ENCODE measurements around the gene CCDC83. TPM values are rescaled to one million over a fixed set of nuclear protein-coding genes. Genes with fewer than 3 reads are reported as not detected.

Gene CCDC83
- not detected for total RNA-seq

DNA sequence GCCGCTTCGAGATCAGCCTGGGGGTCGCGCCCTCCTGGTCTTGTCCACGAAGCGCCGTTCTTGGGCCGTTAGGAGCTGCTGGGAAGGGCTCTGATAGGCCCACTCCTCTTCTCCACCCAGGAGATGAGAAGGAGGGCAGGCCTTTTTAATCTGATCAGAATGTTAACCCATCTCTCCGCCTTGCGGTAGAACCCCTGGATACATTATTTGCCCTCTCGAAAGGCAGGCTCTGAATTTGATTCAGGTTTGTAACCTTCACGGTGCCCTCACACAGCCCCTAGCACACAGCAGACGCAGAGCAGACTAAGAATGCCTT lies at the start of gene CCDC83:
CCDC83 (plus strand) TSS at position 43 of the 316 bp plus-strand sequence. CDS start 9,741 bp downstream, outside the sequence.
- peaks cover 7% of the 10 kb centered on the region for H3K9me3 Mint-ChIP-seq
- ChIA-PET POLR2A (interaction anchor here (0.7 to 2.5 kb wide), 28 partner anchors 10 to 447 kb away, joined by 3 to 20 read pairs (median 5); partner anchors contain the start of genes CCDC89, CREBZF, HIKESHI and PICALM), CTCF (interaction anchor here (0.7 to 2.7 kb wide), 67 partner anchors 10 to 951 kb away, joined by 3 to 25 read pairs (median 5); partner anchors contain the start of genes CREBZF, EED, HIKESHI and TMEM126A)
- peaks cover 11% of the 10 kb centered on the region for H3K36me3 Mint-ChIP-seq (ENCODE audit: low read depth)
- no peaks in the 10 kb centered on the region for H3K27me3 Mint-ChIP-seq
- H3K4me1 Mint-ChIP-seq, result peaks cover 15% of the 10 kb centered on the region
- peak within 1 kb of the TSS; percentile 86 for H3K4me3 Mint-ChIP-seq
- H3K27ac Mint-ChIP-seq, result peak within 1 kb of the TSS; percentile 89
- DNase-seq, result no peak

DNA sequence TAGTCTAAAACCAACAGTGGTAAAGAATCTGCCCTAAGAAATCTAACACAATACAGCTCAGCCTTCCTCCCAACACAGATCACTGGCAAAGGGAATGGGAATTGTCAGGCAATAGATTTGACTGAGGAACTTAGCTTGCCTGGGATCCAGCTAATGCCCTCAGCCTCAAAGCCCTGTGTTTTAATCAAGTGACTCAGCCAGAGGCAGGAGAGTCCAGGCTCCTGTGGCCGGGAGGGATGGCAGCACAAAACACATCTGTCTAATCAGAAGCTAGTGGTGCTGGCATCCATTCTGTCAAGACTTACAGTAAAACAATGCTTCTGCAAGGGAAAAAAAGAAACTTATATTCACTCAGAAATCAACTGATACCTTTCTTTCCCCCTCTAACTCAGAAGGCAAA lies 49.8 kb upstream of the CCDC83 start:
- CTCF ChIA-PET, result interaction anchor here (1.3 kb wide), 1 partner anchor 8 kb away, joined by 3 read pairs; no protein-coding TSS in a partner anchor
- Mint-ChIP-seq H3K27me3 (peaks cover 1% of the 10 kb centered on the region), H3K27ac (no peak overlapping the region)

DNA sequence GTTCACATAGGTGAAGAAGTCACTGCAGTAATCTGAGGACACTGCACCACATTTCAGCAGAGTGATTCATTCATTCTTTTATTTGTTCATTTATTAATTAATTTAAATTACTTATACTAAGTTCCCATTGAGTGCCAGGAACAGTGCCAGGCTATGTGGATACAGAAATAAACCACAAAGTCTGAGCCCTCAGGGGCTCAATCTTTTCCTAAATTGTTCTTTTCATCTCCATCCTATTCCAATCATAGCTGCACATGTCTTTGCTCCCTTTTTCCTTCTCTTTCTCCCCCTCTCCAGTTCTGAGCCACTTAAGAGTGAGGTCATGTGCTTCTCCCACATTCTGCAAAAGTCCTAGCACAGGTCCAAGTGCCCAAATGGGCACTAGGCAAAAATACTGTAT lies 49.2 kb upstream of the CCDC83 start:
- Mint-ChIP-seq H3K27ac (no peak overlapping the region), H3K4me1 (peaks cover 34% of the 10 kb centered on the region), H3K36me3 (ENCODE audit: low read depth) (peaks cover 24% of the 10 kb centered on the region), H3K4me3 (no peak overlapping the region), H3K27me3 (peaks cover 1% of the 10 kb centered on the region), H3K9me3 (peaks cover under 1% of the 10 kb centered on the region)
- POLR2A ChIA-PET, result no interaction called here
- no peak for DNase-seq
- CTCF ChIA-PET, result interaction anchor here (1.3 kb wide), 1 partner anchor 8 kb away, joined by 3 read pairs; no protein-coding TSS in a partner anchor

More for the DNA sequence above, 49.8 kb upstream of the CCDC83 start:
- POLR2A ChIA-PET, result no interaction called here
- H3K9me3 Mint-ChIP-seq, result peaks cover 5% of the 10 kb centered on the region
- peaks cover 39% of the 10 kb centered on the region for H3K4me1 Mint-ChIP-seq
- H3K36me3 Mint-ChIP-seq (ENCODE audit: low read depth), result peaks cover 30% of the 10 kb centered on the region
- H3K4me3 Mint-ChIP-seq, result no peak overlapping the region
- DNase-seq, result no peak

DNA sequence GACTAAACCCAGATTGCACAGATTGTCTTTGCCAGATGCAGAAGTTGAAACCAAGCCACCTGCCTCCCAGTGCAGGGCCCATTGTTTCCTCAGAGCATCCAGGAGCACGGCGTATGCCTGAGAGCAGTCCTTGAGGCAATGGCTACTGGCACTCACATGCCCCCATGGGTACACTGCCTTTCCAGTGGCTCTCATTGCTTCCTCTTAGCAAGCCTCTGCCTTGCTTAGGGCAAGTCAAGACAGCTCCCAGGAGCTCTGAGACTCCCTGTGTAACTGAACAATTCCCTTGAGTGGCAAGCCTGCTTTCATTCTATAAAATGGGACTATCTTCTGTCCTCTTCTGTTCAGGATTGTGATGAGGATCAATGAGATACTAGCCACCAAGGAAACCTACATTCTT lies 48.3 kb upstream of the CCDC83 start:
- peaks cover 33% of the 10 kb centered on the region for H3K4me1 Mint-ChIP-seq
- peaks cover 1% of the 10 kb centered on the region for H3K27me3 Mint-ChIP-seq
- H3K36me3 Mint-ChIP-seq (ENCODE audit: low read depth), result peaks cover 19% of the 10 kb centered on the region
- no peak for DNase-seq
- CTCF ChIA-PET, result no interaction called here
- no peak overlapping the region for H3K27ac Mint-ChIP-seq
- no peak overlapping the region for H3K4me3 Mint-ChIP-seq
- no peaks in the 10 kb centered on the region for H3K9me3 Mint-ChIP-seq
- POLR2A ChIA-PET, result no interaction called here

DNA sequence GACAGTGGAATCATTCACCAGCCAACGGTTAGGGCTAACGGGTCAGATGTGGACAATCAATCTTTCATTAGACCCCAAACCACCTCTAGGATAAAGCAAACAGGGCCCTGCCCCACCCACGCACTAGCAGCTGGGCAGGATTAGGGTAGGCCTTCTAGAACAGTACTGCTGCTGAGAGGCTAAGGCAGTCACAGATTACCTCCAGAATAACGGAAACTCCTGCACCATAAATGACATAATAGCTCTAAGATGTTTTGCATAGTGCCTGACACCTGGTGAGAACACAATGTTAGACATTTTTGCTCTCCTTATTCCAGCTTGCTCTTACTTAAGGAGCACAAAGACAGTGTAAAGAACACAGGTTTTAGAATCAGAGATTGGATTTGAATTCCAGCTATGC lies 46.0 kb upstream of the CCDC83 start:
- H3K27ac Mint-ChIP-seq, result no peak overlapping the region
- POLR2A ChIA-PET, result interaction anchor here (0.9 to 2.3 kb wide), 14 partner anchors 15 to 180 kb away, joined by 3 to 16 read pairs (median 6); partner anchors contain the start of genes CCDC83, CREBZF, TMEM126A and TMEM126B
- peaks cover 6% of the 10 kb centered on the region for H3K27me3 Mint-ChIP-seq
- peaks cover 41% of the 10 kb centered on the region for H3K4me1 Mint-ChIP-seq
- no peaks in the 10 kb centered on the region for H3K9me3 Mint-ChIP-seq
- peaks cover 13% of the 10 kb centered on the region for H3K36me3 Mint-ChIP-seq (ENCODE audit: low read depth)
- H3K4me3 Mint-ChIP-seq, result peak overlapping the region; percentile 86
- CTCF ChIA-PET, result interaction anchor here (0.8 to 3.6 kb wide), 9 partner anchors 17 to 116 kb away, joined by 3 to 11 read pairs (median 3); no protein-coding TSS in a partner anchor
- peak; percentile 18 for DNase-seq

DNA sequence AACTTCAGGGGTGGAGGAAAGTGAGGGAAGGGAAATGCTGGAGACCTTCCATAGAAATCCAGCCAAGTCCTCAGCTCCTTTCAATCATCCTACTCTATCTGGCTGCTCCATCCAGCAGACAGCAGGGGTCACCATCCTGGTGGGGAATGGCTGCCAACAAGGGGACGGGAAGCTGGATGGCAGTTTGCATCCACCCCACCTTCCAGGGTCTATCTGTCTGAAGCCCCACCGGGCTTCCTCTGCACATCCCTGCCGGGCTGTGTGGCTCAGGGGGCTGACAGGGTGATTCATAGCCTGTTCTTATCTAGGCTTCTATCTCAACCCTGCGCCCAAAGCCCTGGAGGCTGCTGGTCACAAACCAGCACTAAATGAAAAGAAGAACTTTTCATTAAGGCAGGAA lies 45.3 kb upstream of the CCDC83 start:
- H3K9me3 Mint-ChIP-seq, result no peaks in the 10 kb centered on the region
- CTCF ChIA-PET, result interaction anchor here (0.8 to 3.6 kb wide), 9 partner anchors 14 to 117 kb away, joined by 3 to 11 read pairs (median 3); no protein-coding TSS in a partner anchor
- H3K4me1 Mint-ChIP-seq, result peaks cover 42% of the 10 kb centered on the region
- H3K36me3 Mint-ChIP-seq (ENCODE audit: low read depth), result peaks cover 7% of the 10 kb centered on the region
- peak overlapping the region; percentile 47 for H3K27ac Mint-ChIP-seq
- POLR2A ChIA-PET, result interaction anchor here (0.7 to 2.3 kb wide), 16 partner anchors 11 to 181 kb away, joined by 3 to 16 read pairs (median 5); partner anchors contain the start of genes CCDC83, CREBZF, TMEM126A and TMEM126B
- peak overlapping the region; percentile 86 for H3K4me3 Mint-ChIP-seq
- H3K27me3 Mint-ChIP-seq, result peaks cover 6% of the 10 kb centered on the region
- peak; percentile 42 for DNase-seq

DNA sequence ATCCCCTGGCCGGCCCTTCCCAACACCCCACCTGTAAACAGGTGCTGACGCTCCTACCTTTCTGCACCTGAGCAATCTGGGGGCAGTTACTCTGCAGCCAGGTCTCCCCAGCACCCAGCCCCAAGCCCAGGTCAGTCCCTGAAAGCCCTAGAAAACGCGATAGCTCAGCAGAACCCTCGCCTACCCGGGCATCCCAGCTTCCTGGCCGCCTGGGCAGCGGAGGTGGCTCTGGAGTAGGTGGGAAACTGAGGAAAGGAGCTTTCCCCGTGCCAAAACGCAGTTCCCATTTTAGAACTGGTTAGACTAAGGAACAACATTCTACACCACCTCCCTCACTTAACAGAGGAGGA lies 44.7 kb upstream of the CCDC83 start:
- H3K4me3 Mint-ChIP-seq, result peak overlapping the region; percentile 86
- H3K27me3 Mint-ChIP-seq, result peaks cover 7% of the 10 kb centered on the region
- no peak for DNase-seq
- ChIA-PET CTCF (interaction anchor here (1.3 to 3.6 kb wide), 3 partner anchors 13 to 25 kb away, joined by 3 to 11 read pairs (median 6); no protein-coding TSS in a partner anchor), POLR2A (interaction anchor here (0.7 to 2.3 kb wide), 14 partner anchors 10 to 163 kb away, joined by 3 to 16 read pairs (median 6); partner anchors contain the start of genes CCDC83, CREBZF and TMEM126A)
- H3K9me3 Mint-ChIP-seq, result no peaks in the 10 kb centered on the region
- peak overlapping the region; percentile 41 for H3K27ac Mint-ChIP-seq
- H3K36me3 Mint-ChIP-seq (ENCODE audit: low read depth), result peaks cover 3% of the 10 kb centered on the region
- H3K4me1 Mint-ChIP-seq, result peaks cover 46% of the 10 kb centered on the region

DNA sequence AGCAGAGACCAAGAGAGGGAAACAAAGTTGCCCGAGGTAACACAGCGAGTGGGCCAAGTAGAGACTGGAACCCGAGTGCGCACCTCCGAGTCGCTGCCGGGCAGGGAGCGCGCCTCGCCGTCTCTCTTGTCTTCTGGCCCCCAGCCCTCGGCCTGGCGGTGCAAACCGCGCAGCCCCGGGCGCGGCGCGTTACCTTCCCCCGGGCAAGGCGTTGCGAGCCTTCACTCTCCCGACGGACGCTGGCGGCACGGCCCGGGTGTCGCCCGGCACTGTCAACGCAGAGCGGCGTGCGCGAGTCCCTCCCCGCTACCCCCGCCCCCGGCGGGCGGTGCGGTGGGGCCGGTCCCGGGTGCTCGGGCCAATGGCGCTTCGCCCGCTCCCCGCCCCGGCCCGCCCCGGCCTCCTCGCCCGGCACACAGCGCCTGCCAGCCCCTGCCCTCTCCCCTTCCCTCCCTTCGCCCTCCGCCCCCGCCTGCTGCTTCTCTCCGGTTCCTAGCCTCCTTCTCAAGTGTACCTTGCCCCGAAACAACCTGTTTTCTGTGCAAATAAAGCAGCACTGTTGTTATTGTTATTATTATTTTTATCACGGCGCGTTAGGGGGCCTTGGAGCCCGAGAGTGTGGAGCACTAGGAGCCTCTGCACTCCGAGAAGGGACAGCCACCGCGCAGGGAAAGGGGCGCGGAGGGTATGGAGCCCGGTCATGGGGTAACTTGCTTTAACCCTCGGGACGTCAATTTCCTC lies 44.1 kb upstream of the CCDC83 start, which contains the start of gene SYTL2:
SYTL2 (minus strand) TSS at position 271 of the 741 bp plus-strand sequence. CDS start 53,416 bp downstream, outside the sequence.
- H3K4me1 Mint-ChIP-seq, result peaks cover 46% of the 10 kb centered on the region
- DNase-seq, result peak; percentile 83
- peaks cover 3% of the 10 kb centered on the region for H3K36me3 Mint-ChIP-seq (ENCODE audit: low read depth)
- H3K27ac Mint-ChIP-seq, result peak within 1 kb of the TSS; percentile 47
- peak within 1 kb of the TSS; percentile 86 for H3K4me3 Mint-ChIP-seq
- ChIA-PET POLR2A (interaction anchor here (0.7 to 2.3 kb wide), 13 partner anchors 10 to 163 kb away, joined by 3 to 16 read pairs (median 5); partner anchors contain the start of genes CCDC83, CREBZF and TMEM126A), CTCF (interaction anchor here (1.3 to 3.6 kb wide), 3 partner anchors 13 to 26 kb away, joined by 3 to 11 read pairs (median 6); no protein-coding TSS in a partner anchor)
- no peaks in the 10 kb centered on the region for H3K9me3 Mint-ChIP-seq
- H3K27me3 Mint-ChIP-seq, result peaks cover 7% of the 10 kb centered on the region

DNA sequence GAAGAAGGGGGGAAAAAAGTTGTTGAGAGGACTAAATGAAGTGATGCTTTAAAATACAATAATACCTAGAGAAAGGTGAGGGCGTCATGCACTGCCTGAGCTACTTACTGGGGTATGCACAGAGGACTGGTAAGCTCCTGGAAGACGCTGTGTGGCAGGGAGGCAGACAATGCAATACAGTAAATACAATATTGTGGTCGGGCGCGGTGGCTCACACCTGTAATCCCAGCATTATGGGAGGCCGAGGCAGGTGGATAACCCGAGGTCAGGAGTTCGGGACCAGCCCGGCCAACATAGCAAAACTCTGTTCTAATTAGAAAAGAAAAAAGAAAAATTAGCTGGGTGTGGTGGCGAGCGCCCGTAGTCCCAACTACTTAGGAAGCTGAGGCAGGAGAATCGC lies 43.6 kb upstream of the CCDC83 start:
- H3K9me3 Mint-ChIP-seq, result no peaks in the 10 kb centered on the region
- peaks cover 7% of the 10 kb centered on the region for H3K27me3 Mint-ChIP-seq
- H3K4me3 Mint-ChIP-seq, result peak overlapping the region; percentile 86
- ChIA-PET POLR2A (no interaction called here), CTCF (interaction anchor here (3.6 kb wide), 1 partner anchor 15 kb away, joined by 11 read pairs; no protein-coding TSS in a partner anchor)
- peaks cover 3% of the 10 kb centered on the region for H3K36me3 Mint-ChIP-seq (ENCODE audit: low read depth)
- H3K27ac Mint-ChIP-seq, result peak overlapping the region; percentile 24
- H3K4me1 Mint-ChIP-seq, result peaks cover 44% of the 10 kb centered on the region
- no peak for DNase-seq

DNA sequence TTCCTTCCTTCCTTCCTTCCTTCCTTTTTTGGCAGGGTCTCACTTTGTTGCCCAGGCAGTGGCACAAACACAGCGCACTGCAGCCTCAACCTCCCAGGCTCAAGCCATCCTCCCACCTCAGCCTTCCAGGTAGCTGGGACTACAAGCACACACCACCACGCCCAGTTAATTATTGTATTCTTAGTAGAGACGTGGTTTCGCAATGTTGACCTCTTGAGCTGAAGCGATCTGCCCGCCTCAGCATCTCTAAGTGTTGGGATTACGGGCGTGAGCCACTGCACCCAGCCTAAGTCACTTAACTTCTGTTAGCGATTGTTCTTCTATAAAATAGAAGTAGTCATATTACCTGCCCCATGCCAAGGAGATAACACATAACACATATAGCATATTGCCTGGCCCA lies 41.5 kb upstream of the CCDC83 start:
- no peak for DNase-seq
- ChIA-PET POLR2A (interaction anchor here (1.3 to 1.8 kb wide), 4 partner anchors 11 to 166 kb away, joined by 3 to 15 read pairs (median 5); partner anchors contain the start of genes CCDC83 and TMEM126A), CTCF (interaction anchor here (0.7 to 1.4 kb wide), 3 partner anchors 10 to 165 kb away, joined by 3 to 7 read pairs (median 3); no protein-coding TSS in a partner anchor)
- H3K27me3 Mint-ChIP-seq, result peaks cover 7% of the 10 kb centered on the region
- H3K36me3 Mint-ChIP-seq (ENCODE audit: low read depth), result peaks cover 3% of the 10 kb centered on the region
- no peak overlapping the region for H3K27ac Mint-ChIP-seq
- peaks cover 38% of the 10 kb centered on the region for H3K4me1 Mint-ChIP-seq
- no peak overlapping the region for H3K4me3 Mint-ChIP-seq
- H3K9me3 Mint-ChIP-seq, result no peaks in the 10 kb centered on the region

DNA sequence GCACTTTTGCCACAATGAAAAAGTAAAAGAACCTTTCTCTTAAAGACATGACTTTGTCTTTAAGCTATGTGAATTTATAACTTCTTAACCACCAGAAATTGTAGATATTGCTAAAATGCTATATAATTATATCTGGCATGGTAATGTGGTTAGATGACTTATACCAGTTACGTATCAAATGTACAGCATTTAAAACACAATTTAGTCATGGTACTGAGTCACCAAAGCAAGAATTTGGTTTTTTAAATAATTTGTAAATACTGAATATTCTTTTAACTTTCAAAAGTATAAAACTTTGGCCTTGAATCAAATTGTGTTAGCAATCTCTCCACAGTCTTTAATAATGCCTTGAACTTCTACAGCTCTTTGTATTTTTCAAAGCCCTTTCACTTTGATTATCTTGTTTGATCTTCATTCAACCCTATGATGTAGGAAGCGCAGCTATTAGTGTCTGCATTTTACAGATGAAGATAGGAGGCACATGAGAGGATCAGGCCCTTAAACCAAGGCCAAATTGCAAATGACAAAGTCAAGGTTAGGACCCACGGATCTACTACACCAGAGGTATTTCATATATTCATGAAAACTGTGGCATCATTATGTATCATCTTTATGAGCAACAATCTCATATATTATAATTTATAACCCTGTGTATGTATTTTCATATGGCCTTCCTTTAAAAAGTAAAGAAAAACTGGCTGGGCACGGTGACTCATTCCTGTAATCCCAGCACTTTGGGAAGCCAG lies 39.8 kb upstream of the CCDC83 start:
- Mint-ChIP-seq H3K4me1 (peaks cover 22% of the 10 kb centered on the region), H3K27ac (no peak overlapping the region), H3K27me3 (peaks cover 7% of the 10 kb centered on the region), H3K36me3 (ENCODE audit: low read depth) (peaks cover 3% of the 10 kb centered on the region), H3K9me3 (no peaks in the 10 kb centered on the region), H3K4me3 (no peak overlapping the region)
- POLR2A ChIA-PET, result interaction anchor here (1.7 to 1.8 kb wide), 3 partner anchors 9 to 167 kb away, joined by 5 to 15 read pairs (median 5); partner anchors contain the start of genes CCDC83 and TMEM126A
- CTCF ChIA-PET, result interaction anchor here (1.0 to 1.3 kb wide), 3 partner anchors 11 to 167 kb away, joined by 3 to 6 read pairs (median 5); partner anchors contain the start of gene CCDC83
- no peak for DNase-seq

DNA sequence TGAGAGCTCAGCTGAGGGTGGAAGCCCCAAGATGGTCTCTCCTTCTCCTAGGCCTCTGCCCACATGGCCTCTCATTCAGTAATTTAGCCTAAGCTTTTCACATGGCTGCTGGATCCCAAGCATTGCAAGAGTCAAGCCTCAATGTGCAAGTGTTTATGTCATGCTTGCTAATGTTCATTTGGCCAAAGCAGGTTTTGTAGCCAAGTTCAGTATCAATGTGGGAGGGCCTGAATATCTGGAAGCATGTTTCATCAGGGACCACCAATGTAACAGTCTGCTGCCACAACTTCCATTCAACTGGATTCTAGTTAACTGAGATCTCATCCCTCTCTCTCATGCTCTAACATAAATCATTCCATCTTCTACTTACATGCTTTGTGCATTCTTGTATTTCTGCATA lies 35.7 kb upstream of the CCDC83 start:
- H3K9me3 Mint-ChIP-seq, result no peaks in the 10 kb centered on the region
- H3K4me1 Mint-ChIP-seq, result peaks cover 37% of the 10 kb centered on the region
- H3K36me3 Mint-ChIP-seq (ENCODE audit: low read depth), result no peaks in the 10 kb centered on the region
- no peak for DNase-seq
- H3K27me3 Mint-ChIP-seq, result peaks cover 2% of the 10 kb centered on the region
- POLR2A ChIA-PET, result no interaction called here
- no peak overlapping the region for H3K27ac Mint-ChIP-seq
- CTCF ChIA-PET, result no interaction called here
- no peak overlapping the region for H3K4me3 Mint-ChIP-seq

Measured in activated CD4-positive, alpha-beta memory T cell treated with anti-CD3 and anti-CD28 coated beads, Interleukin-2, amount 10 ng/mL, durations not matched to agents 7 days and 5 days (primary cell).